CD4-positive, alpha-beta T cell (primary cell): ENCODE measurements around the gene TEPSIN. TPM values are rescaled to one million over a fixed set of nuclear protein-coding genes. Genes with fewer than 3 reads are reported as not detected.

Experiments used
- ATAC-seq: fragments of 200-7000 bp; cut with Tn5 transposase; one replicate; pipeline ENCODE4 v1.10.0; 2022; ENCODE audit warnings: mild to moderate bottlenecking; ENCODE audit not compliant: poor library complexity
- CTCF ChIA-PET: fragments of 350-600 bp; sonication (Branson Sonifier 250); formaldehyde crosslinking; loops from one replicate; lab custom pipeline; 2021; ENCODE audit warnings: antibody characterized with exemption, inconsistent platforms; lab: Charles Lee
- POLR2A ChIA-PET: fragments of 350-600 bp; sonication (Branson Sonifier 250); formaldehyde crosslinking; loops from one replicate; lab custom pipeline; 2021; ENCODE audit warnings: antibody characterized with exemption, inconsistent platforms; lab: Charles Lee
- DNase-seq, 14 experiments: peaks; one replicate each; pipeline ENCODE4 v3.0.0-alpha.2; 2013 to 2020; ENCODE audit warnings: mixed read lengths in 2 of 14
- H3K27ac ChIP-seq, 2 donors: one replicate each; pipeline versions ENCODE4 v1.5.1 to v1.7.0; 2013; ENCODE audit warnings: low read length in 2 of 2, low read depth in 1 of 2, mild to moderate bottlenecking in 1 of 2
- H3K27me3 ChIP-seq, 2 experiments: 1 replicate in 1 of 2; 2 replicates in 1 of 2; pipeline versions ENCODE4 v1.6.1 to v1.7.0; 2013; ENCODE audit warnings: low read length in 2 of 2, control low read depth in 1 of 2, mild to moderate bottlenecking in 1 of 2, moderate library complexity in 1 of 2; ENCODE audit not compliant: insufficient read depth in 2 of 2, control insufficient read depth in 1 of 2
- H3K36me3 ChIP-seq: one replicate; pipeline ENCODE4 v1.6.1; 2013; ENCODE audit warnings: low read length, control low read depth; ENCODE audit not compliant: insufficient read depth
- H3K4me1 ChIP-seq: one replicate; pipeline ENCODE4 v1.6.1; 2013; ENCODE audit warnings: low read length, control low read depth; ENCODE audit not compliant: insufficient read depth
- H3K4me3 ChIP-seq: one replicate; pipeline ENCODE4 v1.5.1; 2013; ENCODE audit warnings: mild to moderate bottlenecking, low read length, moderate library complexity
- H3K9me3 ChIP-seq, 2 experiments: 1 replicate in 1 of 2; 2 replicates in 1 of 2; pipeline versions ENCODE4 v1.6.1 to v1.7.0; 2013; ENCODE audit warnings: low read length in 2 of 2, mild to moderate bottlenecking in 2 of 2, control low read depth in 1 of 2, moderate library complexity in 1 of 2; ENCODE audit not compliant: control insufficient read depth in 1 of 2, insufficient read depth in 1 of 2
- H3K27ac Mint-ChIP-seq: one replicate; pipeline ENCODE4 v1.8.0; 2020; ENCODE audit warnings: mixed read lengths
- H3K27me3 Mint-ChIP-seq: one replicate; pipeline ENCODE4 v1.8.0; 2021; ENCODE audit warnings: mixed read lengths
- H3K36me3 Mint-ChIP-seq: one replicate; pipeline ENCODE4 v1.8.0; 2021; ENCODE audit warnings: low read depth, mixed read lengths
- H3K4me1 Mint-ChIP-seq: one replicate; pipeline ENCODE4 v1.8.0; 2021; ENCODE audit warnings: low read depth, mixed read lengths
- H3K4me3 Mint-ChIP-seq: one replicate; pipeline ENCODE4 v1.8.0; 2020; ENCODE audit warnings: mild to moderate bottlenecking, mixed read lengths
- H3K9me3 Mint-ChIP-seq: one replicate; pipeline ENCODE4 v1.8.0; 2020; ENCODE audit warnings: mixed read lengths
- intact Hi-C, 2 experiments: fragments of 100-400 bp; cut with DNase I in 1 of 2; cut with micrococcal nuclease in 1 of 2; formaldehyde crosslinking; loops; one replicate each; pipeline versions ENCODE4 v1.15.1 to v1.9.0; 2023 to 2025; cut with DNase I, micrococcal nuclease
- total RNA-seq, 174 experiments: library from RNA in 2 of 174; stranded (reverse) in 2 of 174; gene quantifications; one replicate each; pipeline ENCODE4 v1.2.3 and lab custom pipeline; 2021 to 2026
- TF ChIP-seq, protein P1 (sequence below): fragments of 200-600 bp; IDR thresholded peaks from one replicate; pipeline ENCODE4 v1.8.0; 2022; ENCODE audit warnings: antibody characterized with exemption, mild to moderate bottlenecking

The TEPSIN gene
- total RNA-seq, 2 experiments from 2014 or later, result 68.2 to 74.4 TPM

DNA sequence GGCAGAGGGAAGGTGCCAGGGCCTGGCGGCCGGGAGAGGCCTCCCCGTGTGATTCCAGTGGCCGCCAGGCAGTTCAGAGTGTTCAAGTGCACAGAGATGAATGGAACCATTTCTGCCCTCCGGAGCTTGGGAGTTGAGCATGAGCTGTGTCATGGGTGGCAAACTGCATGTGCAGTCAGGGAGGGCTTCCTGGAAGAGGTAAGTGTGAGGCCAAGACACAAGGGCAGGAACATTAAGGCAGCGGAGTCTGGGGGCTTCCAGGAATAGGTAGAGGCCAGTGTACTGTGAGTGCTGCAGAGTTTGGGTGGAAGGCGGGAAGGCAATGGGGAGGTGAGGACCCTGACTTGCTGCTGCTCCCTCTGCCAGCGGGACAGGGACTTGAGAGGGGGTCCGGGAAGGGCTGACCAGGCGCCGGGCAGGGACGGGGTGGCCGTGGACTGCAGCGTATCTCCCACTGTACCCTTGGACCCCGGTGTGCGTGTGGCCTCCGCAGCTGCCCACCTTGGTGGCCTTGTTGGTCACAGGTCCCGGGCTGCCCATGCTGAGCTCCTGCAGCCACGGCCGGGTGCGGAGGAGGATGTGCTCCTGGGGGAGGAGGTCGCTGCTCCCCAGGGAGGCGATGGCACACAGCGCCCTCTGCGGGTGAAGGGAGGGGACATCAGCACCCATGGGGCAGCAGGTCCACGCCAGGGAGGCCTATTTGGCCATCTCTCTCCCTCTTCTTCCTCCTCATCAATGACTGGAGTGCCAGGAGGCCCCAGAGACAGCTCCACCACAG lies 8.6 kb downstream of the TEPSIN start:
- Mint-ChIP-seq H3K4me1 (peaks cover 19% of the 10 kb centered on the region), H3K36me3 (peaks cover 36% of the 10 kb centered on the region), H3K27me3 (no peaks in the 10 kb centered on the region), H3K4me3 (no peak overlapping the region), H3K27ac (no peak overlapping the region), H3K9me3 (no peaks in the 10 kb centered on the region)
- H3K36me3 ChIP-seq, result peaks cover 43% of the 10 kb centered on the region
- no peak overlapping the region for H3K27ac ChIP-seq
- intact Hi-C loops, result no loop called here
- DNase-seq (peak in 2 of 14 experiments; percentile 17 to 41), ATAC-seq (no peak)
- ChIA-PET POLR2A (interaction anchor here (1.4 kb wide), 1 partner anchor 8 kb away, joined by 4 read pairs; the partner anchor contains the start of gene TEPSIN), CTCF (no interaction called here)
- no peaks in the 10 kb centered on the region for H3K4me1 ChIP-seq
- no peaks in the 10 kb centered on the region for H3K27me3 ChIP-seq
- H3K9me3 ChIP-seq, result no peaks in the 10 kb centered on the region
- TF ChIP-seq, protein P1, sequence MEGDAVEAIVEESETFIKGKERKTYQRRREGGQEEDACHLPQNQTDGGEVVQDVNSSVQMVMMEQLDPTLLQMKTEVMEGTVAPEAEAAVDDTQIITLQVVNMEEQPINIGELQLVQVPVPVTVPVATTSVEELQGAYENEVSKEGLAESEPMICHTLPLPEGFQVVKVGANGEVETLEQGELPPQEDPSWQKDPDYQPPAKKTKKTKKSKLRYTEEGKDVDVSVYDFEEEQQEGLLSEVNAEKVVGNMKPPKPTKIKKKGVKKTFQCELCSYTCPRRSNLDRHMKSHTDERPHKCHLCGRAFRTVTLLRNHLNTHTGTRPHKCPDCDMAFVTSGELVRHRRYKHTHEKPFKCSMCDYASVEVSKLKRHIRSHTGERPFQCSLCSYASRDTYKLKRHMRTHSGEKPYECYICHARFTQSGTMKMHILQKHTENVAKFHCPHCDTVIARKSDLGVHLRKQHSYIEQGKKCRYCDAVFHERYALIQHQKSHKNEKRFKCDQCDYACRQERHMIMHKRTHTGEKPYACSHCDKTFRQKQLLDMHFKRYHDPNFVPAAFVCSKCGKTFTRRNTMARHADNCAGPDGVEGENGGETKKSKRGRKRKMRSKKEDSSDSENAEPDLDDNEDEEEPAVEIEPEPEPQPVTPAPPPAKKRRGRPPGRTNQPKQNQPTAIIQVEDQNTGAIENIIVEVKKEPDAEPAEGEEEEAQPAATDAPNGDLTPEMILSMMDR, result no peak
- H3K4me3 ChIP-seq, result no peak overlapping the region

DNA sequence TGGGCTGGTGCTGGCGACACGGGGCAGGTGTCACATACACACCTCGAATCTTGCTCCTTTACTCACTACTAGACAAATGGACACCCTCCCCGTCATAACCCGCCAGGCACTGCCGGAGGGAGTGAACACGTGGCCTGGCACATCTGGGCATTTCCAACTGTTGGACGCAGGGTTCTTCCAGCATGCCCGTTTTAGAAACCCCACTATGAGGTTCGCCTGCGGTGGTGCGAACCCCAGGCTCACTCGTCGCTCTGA lies 9.3 kb downstream of the TEPSIN start:
- intact Hi-C loops, result no loop called here
- H3K27me3 ChIP-seq, result no peaks in the 10 kb centered on the region
- no peak overlapping the region for H3K4me3 ChIP-seq
- Mint-ChIP-seq H3K4me1 (peaks cover 13% of the 10 kb centered on the region), H3K4me3 (no peak overlapping the region), H3K9me3 (no peaks in the 10 kb centered on the region), H3K27ac (no peak overlapping the region), H3K27me3 (no peaks in the 10 kb centered on the region), H3K36me3 (peaks cover 30% of the 10 kb centered on the region)
- ChIA-PET POLR2A (interaction anchor here (1.4 kb wide), 1 partner anchor 9 kb away, joined by 4 read pairs; the partner anchor contains the start of gene TEPSIN), CTCF (no interaction called here)
- peaks cover 43% of the 10 kb centered on the region for H3K36me3 ChIP-seq
- TF ChIP-seq, protein P1, result no peak
- DNase-seq (no peak), ATAC-seq (no peak)
- no peaks in the 10 kb centered on the region for H3K4me1 ChIP-seq
- no peak overlapping the region for H3K27ac ChIP-seq
- H3K9me3 ChIP-seq, result no peaks in the 10 kb centered on the region

DNA sequence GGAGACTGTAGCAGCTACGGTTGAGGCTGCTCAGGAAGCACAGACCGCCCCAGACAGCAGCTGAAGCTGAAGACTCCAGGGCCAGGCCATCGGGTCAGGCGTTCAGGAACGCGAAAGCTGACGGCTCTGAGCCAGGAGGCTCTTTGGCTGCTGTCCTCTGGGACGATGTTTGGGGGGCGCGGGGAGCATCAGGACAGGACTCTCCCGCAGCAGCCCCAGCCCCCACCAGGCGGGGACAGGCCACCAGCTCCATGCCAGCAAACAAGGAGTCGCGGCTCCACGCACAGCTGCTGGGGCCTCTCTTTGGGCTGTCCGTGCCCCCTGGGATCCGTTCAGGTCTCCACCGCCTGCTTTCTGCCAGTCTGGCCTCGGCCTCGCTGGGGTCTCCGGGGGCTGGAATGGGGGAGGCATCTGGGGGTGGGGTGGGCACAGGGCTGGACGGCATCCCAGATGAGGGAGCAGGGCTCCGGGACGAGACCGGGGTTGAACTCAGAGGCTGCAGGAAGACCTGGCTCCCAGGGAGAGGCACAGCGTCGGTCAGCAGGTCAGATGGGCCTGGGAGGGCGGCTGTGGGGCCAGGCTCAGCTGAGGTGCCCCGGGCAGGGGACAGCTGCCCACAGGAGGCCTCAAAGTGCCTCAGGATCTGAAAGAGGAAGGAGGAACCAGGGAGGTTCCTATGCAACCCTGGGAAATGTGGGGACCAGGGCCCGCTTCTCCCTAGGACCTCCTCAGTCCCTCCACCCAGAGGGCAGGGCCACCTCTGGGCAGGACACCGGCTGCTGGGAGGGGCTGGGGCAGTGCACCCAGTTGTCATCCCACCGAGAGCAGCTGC lies 9.8 kb downstream of the TEPSIN start:
- Histone ChIP-seq H3K27ac (no peak overlapping the region), H3K27me3 (no peaks in the 10 kb centered on the region), H3K4me3 (no peak overlapping the region), H3K4me1 (no peaks in the 10 kb centered on the region), H3K9me3 (no peaks in the 10 kb centered on the region), H3K36me3 (peaks cover 43% of the 10 kb centered on the region)
- intact Hi-C loops, result no loop called here
- Mint-ChIP-seq H3K9me3 (no peaks in the 10 kb centered on the region), H3K4me3 (no peak overlapping the region), H3K4me1 (peaks cover 12% of the 10 kb centered on the region), H3K27me3 (no peaks in the 10 kb centered on the region), H3K36me3 (peaks cover 29% of the 10 kb centered on the region), H3K27ac (no peak overlapping the region)
- ATAC-seq (no peak), DNase-seq (no peak)
- POLR2A ChIA-PET, result no interaction called here
- CTCF ChIA-PET, result no interaction called here
- TF ChIP-seq, protein P1, result no peak
